ENCODE results near the gene MEFV.

Gene MEFV

GRCh38 chr16:3266873-3267537 is 10.6 kb upstream of the MEFV start:
- peak in 2 of 3 donors; percentile 33 to 35 for DNase-seq

- DNase-seq, result peak; percentile 97 to 98 (median 98)
Observed at GRCh38 chr16:3264137-3265036, 8.0 kb upstream of the MEFV start.

GRCh38 chr16:3262517-3262916 is 6.1 kb upstream of the MEFV start:
- no peak for DNase-seq

GRCh38 chr16:3259836-3260235 is 3.4 kb upstream of the MEFV start:
- peak; percentile 27 to 36 (median 28) for DNase-seq

GRCh38 chr16:3256866-3257465 is 533 bp upstream of the MEFV start:
- peak; percentile 55 to 69 (median 61) for DNase-seq

- DNase-seq, result no peak
Observed at GRCh38 chr16:3254309-3254708, 2.1 kb downstream of the MEFV start.

- no peak for DNase-seq
Observed at GRCh38 chr16:3252967-3253366, 3.5 kb downstream of the MEFV start.

GRCh38 chr16:3249451-3249850 is 7.0 kb downstream of the MEFV start:
- no peak for DNase-seq

- no peak for DNase-seq
Observed at GRCh38 chr16:3249020-3249419, 7.4 kb downstream of the MEFV start.

GRCh38 chr16:3248596-3248995 is 7.8 kb downstream of the MEFV start:
- DNase-seq, result no peak

GRCh38 chr16:3246876-3247275 is 9.6 kb downstream of the MEFV start:
- DNase-seq, result no peak

- no peak for DNase-seq
Observed at GRCh38 chr16:3246002-3246401, 10.4 kb downstream of the MEFV start.

- no peak for DNase-seq
Observed at GRCh38 chr16:3243882-3244281, 12.6 kb downstream of the MEFV start.

GRCh38 chr16:3242709-3243108 is 13.7 kb downstream of the MEFV start:
- DNase-seq, result peak; percentile 69 to 85 (median 70)

GRCh38 chr16:3241761-3242160 is 14.7 kb downstream of the MEFV start:
- no peak for DNase-seq

GRCh38 chr16:3235856-3236669 is 20.4 kb downstream of the MEFV start:
- peak; percentile 33 to 79 (median 62) for DNase-seq

- DNase-seq, result peak; percentile 96 to 97 (median 96)
Observed at GRCh38 chr16:3234857-3235561, 21.4 kb downstream of the MEFV start, which contains the start of gene ZNF200. TSS of gene ZNF200 (minus strand) at chr16:3235158. CDS start at chr16:3233755, 1,403 bp downstream.

- peak; percentile 22 to 50 (median 31) for DNase-seq
Observed at GRCh38 chr16:3234543-3234856, 21.9 kb downstream of the MEFV start.

GRCh38 chr16:3223913-3224515 is 32.4 kb downstream of the MEFV start:
- DNase-seq, result no peak

GRCh38 chr16:3220839-3221238 is 35.6 kb downstream of the MEFV start:
- no peak for DNase-seq

GRCh38 chr16:3216263-3216640 is 40.2 kb downstream of the MEFV start:
- DNase-seq, result no peak
